Measurements from ENCODE around the gene TOE1. TPM values are rescaled to one million over a fixed set of nuclear protein-coding genes. Genes with fewer than 3 reads are reported as not detected.

TOE1 gene
- total RNA-seq, 1 experiment from 2014 or later, result 11.5 TPM

DNA sequence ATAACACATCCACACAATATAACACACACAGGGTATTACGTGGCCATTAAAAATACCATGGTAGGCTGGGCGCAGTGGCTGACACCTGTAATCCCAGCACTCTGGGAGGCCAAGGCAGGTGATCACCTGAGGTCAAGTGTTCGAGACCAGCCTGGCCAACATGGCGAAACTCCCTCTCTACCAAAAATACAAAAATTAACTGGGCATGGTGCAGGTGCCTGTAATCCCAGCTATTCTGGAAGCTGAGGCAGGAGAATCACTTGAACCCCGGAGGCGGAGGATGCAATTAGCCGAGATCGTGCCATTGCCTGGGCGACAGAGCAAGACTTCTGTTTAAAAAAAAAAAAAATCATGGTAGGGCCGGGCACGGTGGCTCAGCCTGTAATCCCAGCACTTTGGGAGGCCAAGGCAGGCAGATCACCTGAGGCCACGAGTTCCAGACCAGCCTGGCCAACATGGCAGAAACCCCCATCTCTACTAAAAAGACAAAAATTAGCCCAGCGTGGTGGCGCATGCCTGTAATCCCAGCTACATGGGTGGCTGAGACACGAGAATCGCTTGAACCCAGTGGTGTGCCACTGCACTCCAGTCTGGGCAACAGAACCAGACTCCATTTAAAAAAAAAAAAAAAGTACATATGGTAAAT, 37.3 kb upstream of the TOE1 start:
- no peak for DNase-seq (ENCODE audit: low read depth, low spot score)
- no peak overlapping the region for H2AFZ ChIP-seq (ENCODE audit: low read depth, low read length, poor library complexity, severe bottlenecking)
- peaks cover 12 to 41% of the 10 kb centered on the region in 2 experiments for H3K4me1 ChIP-seq (ENCODE audit: control insufficient read depth in 1 of 2, insufficient read depth in 2 of 2, low read length in 2 of 2)
- no peaks in the 10 kb centered on the region for H3K36me3 ChIP-seq (ENCODE audit: control insufficient read depth in 1 of 2, insufficient read depth in 2 of 2, low read length in 2 of 2)
- intact Hi-C loops (cut with micrococcal nuclease), result loop anchor here (5.0 kb wide), 3 partner anchors 270 to 570 kb away; partner anchors contain the start of gene RNU5D-1
- H3K4me2 ChIP-seq (ENCODE audit: low read length), result peak overlapping the region; percentile 94
- no peak for TF ChIP-seq JUND (IDR thresholded peaks at IDR 0.05)
- TF ChIP-seq CEBPB (IDR thresholded peaks at IDR 0.05; ENCODE audit: low read depth), result no peak
- TF ChIP-seq SIN3A (IDR thresholded peaks at IDR 0.05; ENCODE audit: low read depth), result no peak
- TF ChIP-seq ELF1 (IDR thresholded peaks at IDR 0.05; ENCODE audit: borderline replicate concordance, low read depth), result no peak
- no peak for TF ChIP-seq EGR1 (IDR thresholded peaks at IDR 0.05; ENCODE audit: low read depth)
- no peak for TF ChIP-seq FOSL1 (IDR thresholded peaks at IDR 0.05; ENCODE audit: low read depth)
- TF ChIP-seq SP1 (IDR thresholded peaks at IDR 0.05; ENCODE audit: low read depth), result no peak
- no peak for TF ChIP-seq POLR2AphosphoS5 (IDR thresholded peaks at IDR 0.05; ENCODE audit: low read depth, low read length)
- TF ChIP-seq ZFX (IDR thresholded peaks at IDR 0.05), result no peak
- TF ChIP-seq, protein P1, sequence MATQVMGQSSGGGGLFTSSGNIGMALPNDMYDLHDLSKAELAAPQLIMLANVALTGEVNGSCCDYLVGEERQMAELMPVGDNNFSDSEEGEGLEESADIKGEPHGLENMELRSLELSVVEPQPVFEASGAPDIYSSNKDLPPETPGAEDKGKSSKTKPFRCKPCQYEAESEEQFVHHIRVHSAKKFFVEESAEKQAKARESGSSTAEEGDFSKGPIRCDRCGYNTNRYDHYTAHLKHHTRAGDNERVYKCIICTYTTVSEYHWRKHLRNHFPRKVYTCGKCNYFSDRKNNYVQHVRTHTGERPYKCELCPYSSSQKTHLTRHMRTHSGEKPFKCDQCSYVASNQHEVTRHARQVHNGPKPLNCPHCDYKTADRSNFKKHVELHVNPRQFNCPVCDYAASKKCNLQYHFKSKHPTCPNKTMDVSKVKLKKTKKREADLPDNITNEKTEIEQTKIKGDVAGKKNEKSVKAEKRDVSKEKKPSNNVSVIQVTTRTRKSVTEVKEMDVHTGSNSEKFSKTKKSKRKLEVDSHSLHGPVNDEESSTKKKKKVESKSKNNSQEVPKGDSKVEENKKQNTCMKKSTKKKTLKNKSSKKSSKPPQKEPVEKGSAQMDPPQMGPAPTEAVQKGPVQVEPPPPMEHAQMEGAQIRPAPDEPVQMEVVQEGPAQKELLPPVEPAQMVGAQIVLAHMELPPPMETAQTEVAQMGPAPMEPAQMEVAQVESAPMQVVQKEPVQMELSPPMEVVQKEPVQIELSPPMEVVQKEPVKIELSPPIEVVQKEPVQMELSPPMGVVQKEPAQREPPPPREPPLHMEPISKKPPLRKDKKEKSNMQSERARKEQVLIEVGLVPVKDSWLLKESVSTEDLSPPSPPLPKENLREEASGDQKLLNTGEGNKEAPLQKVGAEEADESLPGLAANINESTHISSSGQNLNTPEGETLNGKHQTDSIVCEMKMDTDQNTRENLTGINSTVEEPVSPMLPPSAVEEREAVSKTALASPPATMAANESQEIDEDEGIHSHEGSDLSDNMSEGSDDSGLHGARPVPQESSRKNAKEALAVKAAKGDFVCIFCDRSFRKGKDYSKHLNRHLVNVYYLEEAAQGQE (IDR thresholded peaks at IDR 0.05; ENCODE audit: low read depth), result no peak
- TF ChIP-seq SRF (IDR thresholded peaks at IDR 0.05; ENCODE audit: low read depth), result no peak
- TF ChIP-seq ZNF274 (IDR thresholded peaks at IDR 0.05; ENCODE audit: low read depth, low read length), result no peak
- TF ChIP-seq, protein P2, sequence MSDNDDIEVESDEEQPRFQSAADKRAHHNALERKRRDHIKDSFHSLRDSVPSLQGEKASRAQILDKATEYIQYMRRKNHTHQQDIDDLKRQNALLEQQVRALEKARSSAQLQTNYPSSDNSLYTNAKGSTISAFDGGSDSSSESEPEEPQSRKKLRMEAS (IDR thresholded peaks at IDR 0.05), result no peak
- TF ChIP-seq RAD21 (IDR thresholded peaks at IDR 0.05; ENCODE audit: low read depth), result no peak
- RAD21 ChIA-PET (ENCODE audit: low non-redundant PET in 1 of 2, low total read pairs in 2 of 2, uncharacterized antibody in 2 of 2, unreplicated experiment in 2 of 2), result interaction anchor here (0.9 to 1.8 kb wide), 2 partner anchors 188 to 290 kb away, joined by 3 to 9 read pairs; partner anchors contain the start of genes TESK2 (in 1 of the 2) and UROD (in 1 of the 2)
- POLR2A ChIA-PET, result interaction anchor here (0.6 to 2.9 kb wide), 4 partner anchors 37 to 290 kb away, joined by 3 to 35 read pairs (median 8); partner anchors contain the start of genes HECTD3, MUTYH, PRDX1 and TOE1
- CTCF ChIA-PET, result interaction anchor here (1.0 to 7.8 kb wide), 8 partner anchors 190 to 576 kb away, joined by 3 to 214 read pairs (median 6); partner anchors contain the start of genes HECTD3 and UROD
- H3K9ac ChIP-seq (ENCODE audit: low read length), result peak overlapping the region; percentile 81
- H3K27ac ChIP-seq (ENCODE audit: low read depth, low read length), result peak overlapping the region; percentile 76
- no peaks in the 10 kb centered on the region for H3K79me2 ChIP-seq (ENCODE audit: insufficient read depth, low read length)
- H3K4me3 ChIP-seq (replicated peaks in 1 of 2; ENCODE audit: low read depth in 1 of 2, low read length in 2 of 2), result peak overlapping the region; percentile 64 to 70
- no peaks in the 10 kb centered on the region for H3K9me2 ChIP-seq (ENCODE audit: insufficient read depth)
- H3K9me3 ChIP-seq (ENCODE audit: control insufficient read depth in 1 of 2, insufficient read depth in 1 of 2, low read depth in 1 of 2, low read length in 2 of 2), result no peaks in the 10 kb centered on the region
- no peak for ATAC-seq
- no peaks in the 10 kb centered on the region for H4K20me1 ChIP-seq (ENCODE audit: insufficient read depth)
- no TSS peak for BruUV-seq (replicated peaks)
- no peaks in the 10 kb centered on the region for H3K27me3 ChIP-seq (ENCODE audit: insufficient read depth, low read length)

Measured in HCT116 (cell line).